ENCODE results near the gene FKBP4. TPM values are rescaled to one million over a fixed set of nuclear protein-coding genes. Genes with fewer than 3 reads are reported as not detected.

FKBP4 gene
- total and polyA plus RNA-seq, 2 of the 13 experiments (the other 11 are each of a cell fraction or from before 2014, with no cell fraction given) = 25.7 to 66.1 TPM

DNA sequence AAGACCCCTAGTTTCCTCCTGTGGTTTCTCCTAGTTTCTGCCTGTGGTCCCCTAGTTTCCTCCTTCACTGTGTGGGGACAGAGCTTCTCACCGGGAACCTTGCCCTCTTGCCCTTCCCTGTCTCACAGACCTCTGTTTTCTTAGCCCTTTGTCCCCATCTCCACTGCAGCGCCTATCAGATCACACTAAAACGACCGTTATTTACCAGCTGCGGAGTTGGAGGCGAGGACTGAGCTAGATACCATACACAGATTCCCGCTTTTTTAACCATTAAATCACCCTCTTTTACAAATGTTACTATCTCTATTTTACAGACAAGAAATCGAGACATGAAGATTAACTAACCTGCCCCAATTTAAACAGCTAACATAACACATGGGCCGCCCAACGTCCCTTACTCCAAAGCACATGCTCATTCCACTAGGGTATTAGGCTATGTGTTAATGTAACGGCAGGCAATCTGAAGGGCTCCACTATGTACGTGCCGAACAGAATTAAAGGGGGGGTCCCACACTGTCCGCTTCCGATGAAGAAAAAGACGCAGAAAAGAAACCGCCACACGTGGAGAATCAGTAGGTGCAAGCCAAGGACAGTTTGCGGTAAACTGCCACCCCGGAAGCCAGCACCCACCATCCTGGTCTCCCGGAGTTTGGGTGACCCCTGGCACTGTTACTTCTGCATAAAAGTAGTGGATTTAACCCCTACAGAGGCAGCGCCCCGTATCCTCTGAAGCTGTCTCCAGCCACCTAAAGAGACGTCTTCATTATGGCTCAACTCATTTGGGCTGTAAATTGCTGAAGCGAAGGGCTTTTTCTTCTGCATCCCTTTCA, 1.9 kb upstream of the FKBP4 start:
- WGBS (ENCODE audit: low lambda C conversion rate) = 31% methylated on average over 24 of the region's 25 CpGs
- H4K20me1 ChIP-seq (ENCODE audit: insufficient read depth, low read length) = 0 out of 2 replicates have a peak, but pooled peaks cover 4% of the 10 kb centered on the region
- H3K27me3 ChIP-seq (ENCODE audit: control insufficient read depth in 1 of 2, insufficient read depth in 2 of 2, low read length in 2 of 2) = no peaks in the 10 kb centered on the region
- H3K27ac ChIP-seq (ENCODE audit: extremely low read length, insufficient read depth, low read length) = no peak overlapping the region
- FAIRE-seq (no peak), DNase-seq (ENCODE audit: low spot score) (no peak), ATAC-seq (no peak; the same call in 2 of the 3 replicates)
- peaks cover 4 to 12% of the 10 kb centered on the region in 2 experiments for H3K36me3 ChIP-seq (replicated peaks in 1 of 2; ENCODE audit: control insufficient read depth in 1 of 2, insufficient read depth in 2 of 2, low read length in 2 of 2)
- H3K79me2 ChIP-seq (ENCODE audit: insufficient read depth, low read length) = peaks cover 16% of the 10 kb centered on the region
- intact Hi-C loops (cut with micrococcal nuclease; ENCODE audit: unreplicated experiment) = no loop called here
- H3K9me3 ChIP-seq (ENCODE audit: low read length) = no peaks in the 10 kb centered on the region
- CTCF ChIA-PET (ENCODE audit: low intra/inter-chr PET ratio, low total read pairs) = no interaction called here
- peak overlapping the region; percentile 62 for H3K4me2 ChIP-seq (ENCODE audit: low read depth, low read length)
- peak overlapping the region in 1 of 3 experiments; percentile 11; a peak in 1 of 6 replicates for H3K4me3 ChIP-seq (replicated peaks in 1 of 3; ENCODE audit: insufficient read depth in 1 of 3, low read depth in 2 of 3, low read length in 3 of 3)
- no TSS peak for BruUV-seq (replicated peaks)
- H3K4me1 ChIP-seq (ENCODE audit: insufficient read depth, low read length) = peaks cover 43% of the 10 kb centered on the region
- H3K9ac ChIP-seq (ENCODE audit: insufficient read depth, low read depth, low read length) = no peak overlapping the region
- POLR2A ChIA-PET = no interaction called here
- in situ Hi-C loops (cut with HindIII; ENCODE audit: extremely low pct_ligation_motif_present, low pct_unique_long_range_greater_than_20kb) = no loop called here
- H2AFZ ChIP-seq (ENCODE audit: low read length) = no peak overlapping the region
- TF ChIP-seq NFYC (CRISPR knock-in tag; IDR thresholded peaks at IDR 0.05) = no peak
- no peak for TF ChIP-seq ZMYM2 (CRISPR knock-in tag; IDR thresholded peaks at IDR 0.05)
- TF ChIP-seq, protein P1, sequence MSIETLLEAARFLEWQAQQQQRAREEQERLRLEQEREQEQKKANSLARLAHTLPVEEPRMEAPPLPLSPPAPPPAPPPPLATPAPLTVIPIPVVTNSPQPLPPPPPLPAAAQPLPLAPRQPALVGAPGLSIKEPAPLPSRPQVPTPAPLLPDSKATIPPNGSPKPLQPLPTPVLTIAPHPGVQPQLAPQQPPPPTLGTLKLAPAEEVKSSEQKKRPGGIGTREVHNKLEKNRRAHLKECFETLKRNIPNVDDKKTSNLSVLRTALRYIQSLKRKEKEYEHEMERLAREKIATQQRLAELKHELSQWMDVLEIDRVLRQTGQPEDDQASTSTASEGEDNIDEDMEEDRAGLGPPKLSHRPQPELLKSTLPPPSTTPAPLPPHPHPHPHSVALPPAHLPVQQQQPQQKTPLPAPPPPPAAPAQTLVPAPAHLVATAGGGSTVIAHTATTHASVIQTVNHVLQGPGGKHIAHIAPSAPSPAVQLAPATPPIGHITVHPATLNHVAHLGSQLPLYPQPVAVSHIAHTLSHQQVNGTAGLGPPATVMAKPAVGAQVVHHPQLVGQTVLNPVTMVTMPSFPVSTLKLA (IDR thresholded peaks at IDR 0.05) = 0 out of 2 replicates have a peak, but pooled peaks have one; percentile 8
- TF ChIP-seq, protein P2, sequence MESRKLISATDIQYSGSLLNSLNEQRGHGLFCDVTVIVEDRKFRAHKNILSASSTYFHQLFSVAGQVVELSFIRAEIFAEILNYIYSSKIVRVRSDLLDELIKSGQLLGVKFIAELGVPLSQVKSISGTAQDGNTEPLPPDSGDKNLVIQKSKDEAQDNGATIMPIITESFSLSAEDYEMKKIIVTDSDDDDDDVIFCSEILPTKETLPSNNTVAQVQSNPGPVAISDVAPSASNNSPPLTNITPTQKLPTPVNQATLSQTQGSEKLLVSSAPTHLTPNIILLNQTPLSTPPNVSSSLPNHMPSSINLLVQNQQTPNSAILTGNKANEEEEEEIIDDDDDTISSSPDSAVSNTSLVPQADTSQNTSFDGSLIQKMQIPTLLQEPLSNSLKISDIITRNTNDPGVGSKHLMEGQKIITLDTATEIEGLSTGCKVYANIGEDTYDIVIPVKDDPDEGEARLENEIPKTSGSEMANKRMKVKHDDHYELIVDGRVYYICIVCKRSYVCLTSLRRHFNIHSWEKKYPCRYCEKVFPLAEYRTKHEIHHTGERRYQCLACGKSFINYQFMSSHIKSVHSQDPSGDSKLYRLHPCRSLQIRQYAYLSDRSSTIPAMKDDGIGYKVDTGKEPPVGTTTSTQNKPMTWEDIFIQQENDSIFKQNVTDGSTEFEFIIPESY (CRISPR knock-in tag; IDR thresholded peaks at IDR 0.05) = no peak
- TF ChIP-seq RARA (CRISPR knock-in tag; IDR thresholded peaks at IDR 0.05) = no peak
- TF ChIP-seq ZBTB42 (CRISPR knock-in tag; IDR thresholded peaks at IDR 0.05) = no peak
- TF ChIP-seq, protein P3, sequence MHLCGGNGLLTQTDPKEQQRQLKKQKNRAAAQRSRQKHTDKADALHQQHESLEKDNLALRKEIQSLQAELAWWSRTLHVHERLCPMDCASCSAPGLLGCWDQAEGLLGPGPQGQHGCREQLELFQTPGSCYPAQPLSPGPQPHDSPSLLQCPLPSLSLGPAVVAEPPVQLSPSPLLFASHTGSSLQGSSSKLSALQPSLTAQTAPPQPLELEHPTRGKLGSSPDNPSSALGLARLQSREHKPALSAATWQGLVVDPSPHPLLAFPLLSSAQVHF (CRISPR knock-in tag; IDR thresholded peaks at IDR 0.05) = 0 out of 2 replicates have a peak, but pooled peaks have one; percentile 29
- TF ChIP-seq, protein P4, sequence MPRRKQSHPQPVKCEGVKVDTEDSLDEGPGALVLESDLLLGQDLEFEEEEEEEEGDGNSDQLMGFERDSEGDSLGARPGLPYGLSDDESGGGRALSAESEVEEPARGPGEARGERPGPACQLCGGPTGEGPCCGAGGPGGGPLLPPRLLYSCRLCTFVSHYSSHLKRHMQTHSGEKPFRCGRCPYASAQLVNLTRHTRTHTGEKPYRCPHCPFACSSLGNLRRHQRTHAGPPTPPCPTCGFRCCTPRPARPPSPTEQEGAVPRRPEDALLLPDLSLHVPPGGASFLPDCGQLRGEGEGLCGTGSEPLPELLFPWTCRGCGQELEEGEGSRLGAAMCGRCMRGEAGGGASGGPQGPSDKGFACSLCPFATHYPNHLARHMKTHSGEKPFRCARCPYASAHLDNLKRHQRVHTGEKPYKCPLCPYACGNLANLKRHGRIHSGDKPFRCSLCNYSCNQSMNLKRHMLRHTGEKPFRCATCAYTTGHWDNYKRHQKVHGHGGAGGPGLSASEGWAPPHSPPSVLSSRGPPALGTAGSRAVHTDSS (CRISPR knock-in tag; conservative IDR thresholded peaks at IDR 0.05) = no peak
- TF ChIP-seq SMAD3 (CRISPR knock-in tag; IDR thresholded peaks at IDR 0.05) = no peak
- TF ChIP-seq, protein P5, sequence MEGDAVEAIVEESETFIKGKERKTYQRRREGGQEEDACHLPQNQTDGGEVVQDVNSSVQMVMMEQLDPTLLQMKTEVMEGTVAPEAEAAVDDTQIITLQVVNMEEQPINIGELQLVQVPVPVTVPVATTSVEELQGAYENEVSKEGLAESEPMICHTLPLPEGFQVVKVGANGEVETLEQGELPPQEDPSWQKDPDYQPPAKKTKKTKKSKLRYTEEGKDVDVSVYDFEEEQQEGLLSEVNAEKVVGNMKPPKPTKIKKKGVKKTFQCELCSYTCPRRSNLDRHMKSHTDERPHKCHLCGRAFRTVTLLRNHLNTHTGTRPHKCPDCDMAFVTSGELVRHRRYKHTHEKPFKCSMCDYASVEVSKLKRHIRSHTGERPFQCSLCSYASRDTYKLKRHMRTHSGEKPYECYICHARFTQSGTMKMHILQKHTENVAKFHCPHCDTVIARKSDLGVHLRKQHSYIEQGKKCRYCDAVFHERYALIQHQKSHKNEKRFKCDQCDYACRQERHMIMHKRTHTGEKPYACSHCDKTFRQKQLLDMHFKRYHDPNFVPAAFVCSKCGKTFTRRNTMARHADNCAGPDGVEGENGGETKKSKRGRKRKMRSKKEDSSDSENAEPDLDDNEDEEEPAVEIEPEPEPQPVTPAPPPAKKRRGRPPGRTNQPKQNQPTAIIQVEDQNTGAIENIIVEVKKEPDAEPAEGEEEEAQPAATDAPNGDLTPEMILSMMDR (CRISPR knock-in tag; IDR thresholded peaks at IDR 0.05) = no peak
- no peak for TF ChIP-seq ZNF234 (CRISPR knock-in tag; conservative IDR thresholded peaks at IDR 0.05)
- TF ChIP-seq ZFP36L1 (CRISPR knock-in tag; IDR thresholded peaks at IDR 0.05) = no peak
- no peak for TF ChIP-seq ZNF644 (CRISPR knock-in tag; IDR thresholded peaks at IDR 0.05; ENCODE audit: low read depth)
- TF ChIP-seq RBAK (CRISPR knock-in tag; IDR thresholded peaks at IDR 0.05) = no peak
- no peak for TF ChIP-seq ZNF883 (CRISPR knock-in tag; IDR thresholded peaks at IDR 0.05; ENCODE audit: not compliant biosample characterization)
- TF ChIP-seq IRX3 (CRISPR knock-in tag; IDR thresholded peaks at IDR 0.05; ENCODE audit: borderline replicate concordance, low read depth) = no peak
- TF ChIP-seq EZH2 (conservative IDR thresholded peaks at IDR 0.05; ENCODE audit: low read depth, low read length) = no peak

Measured in HepG2 (cell line).